NCI-H1417 treated with DMSO at 0.1 percent for 48 hours (cell line): ENCODE measurements around the gene IQCK.

Experiments used
- DNase-seq: peaks from one replicate; lab custom pipeline; 2025; lab: John Stamatoyannopoulos, UW

The IQCK gene

GRCh38 chr16:19804538-19805323, 86.7 kb downstream of the IQCK start:
- DNase-seq: peak; percentile 93

GRCh38 chr16:19805459-19806162, 87.5 kb downstream of the IQCK start:
- DNase-seq: no peak

GRCh38 chr16:19808061-19808641, 90.1 kb downstream of the IQCK start:
- DNase-seq: no peak

GRCh38 chr16:19809121-19809635, 91.1 kb downstream of the IQCK start:
- no peak for DNase-seq

GRCh38 chr16:19809693-19810092, 91.6 kb downstream of the IQCK start:
- DNase-seq: no peak

- no peak for DNase-seq
Observed at GRCh38 chr16:19810817-19811731, 93.0 kb downstream of the IQCK start.

GRCh38 chr16:19812986-19813385, 94.9 kb downstream of the IQCK start:
- DNase-seq: no peak

- no peak for DNase-seq
Observed at GRCh38 chr16:19815418-19815817, 97.3 kb downstream of the IQCK start.

- no peak for DNase-seq
Observed at GRCh38 chr16:19817122-19817521, 99.1 kb downstream of the IQCK start.

- no peak for DNase-seq
Observed at GRCh38 chr16:19817875-19818274, 99.8 kb downstream of the IQCK start.

GRCh38 chr16:19822533-19822932, 104.5 kb downstream of the IQCK start:
- no peak for DNase-seq

- DNase-seq: no peak
Observed at GRCh38 chr16:19823322-19823721, 105.3 kb downstream of the IQCK start.

GRCh38 chr16:19824216-19824615, 106.1 kb downstream of the IQCK start:
- no peak for DNase-seq

GRCh38 chr16:19829844-19830692, 112.0 kb downstream of the IQCK start:
- no peak for DNase-seq

- DNase-seq: no peak
Observed at GRCh38 chr16:19830902-19831560, 113.0 kb downstream of the IQCK start.

- no peak for DNase-seq
Observed at GRCh38 chr16:19831678-19832077, 113.6 kb downstream of the IQCK start.

- DNase-seq: no peak
Observed at GRCh38 chr16:19833176-19833575, 115.1 kb downstream of the IQCK start.

GRCh38 chr16:19833581-19833980, 115.5 kb downstream of the IQCK start:
- no peak for DNase-seq

GRCh38 chr16:19835196-19835595, 117.1 kb downstream of the IQCK start:
- DNase-seq: no peak

- no peak for DNase-seq
Observed at GRCh38 chr16:19835968-19836421, 117.9 kb downstream of the IQCK start.
